ENCODE results near the gene TXNIP.
A peak's percentile ranks its signal among the peaks of the same experiment; 100 is the strongest.

TXNIP gene

DNA sequence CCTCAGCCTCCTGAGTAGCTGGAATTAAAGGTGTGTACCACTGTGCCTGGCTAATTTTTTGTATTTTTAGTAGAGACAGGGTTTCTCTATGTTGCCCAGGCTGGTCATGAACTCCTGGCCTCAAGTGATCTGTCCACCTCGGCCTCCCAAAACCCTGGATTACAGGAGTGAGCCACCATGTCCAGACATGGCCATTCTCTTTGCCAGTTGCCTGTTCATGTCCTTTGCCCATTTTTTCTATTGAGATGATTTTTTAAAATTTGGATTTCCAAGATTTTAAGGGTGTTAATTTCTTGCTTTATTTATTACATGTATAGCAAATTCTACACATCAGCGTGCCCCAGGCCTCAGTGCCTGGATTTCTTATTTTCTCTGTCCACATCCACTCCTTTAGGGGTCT lies 29.1 kb downstream of the TXNIP start:
- TF ChIP-seq, protein P1, sequence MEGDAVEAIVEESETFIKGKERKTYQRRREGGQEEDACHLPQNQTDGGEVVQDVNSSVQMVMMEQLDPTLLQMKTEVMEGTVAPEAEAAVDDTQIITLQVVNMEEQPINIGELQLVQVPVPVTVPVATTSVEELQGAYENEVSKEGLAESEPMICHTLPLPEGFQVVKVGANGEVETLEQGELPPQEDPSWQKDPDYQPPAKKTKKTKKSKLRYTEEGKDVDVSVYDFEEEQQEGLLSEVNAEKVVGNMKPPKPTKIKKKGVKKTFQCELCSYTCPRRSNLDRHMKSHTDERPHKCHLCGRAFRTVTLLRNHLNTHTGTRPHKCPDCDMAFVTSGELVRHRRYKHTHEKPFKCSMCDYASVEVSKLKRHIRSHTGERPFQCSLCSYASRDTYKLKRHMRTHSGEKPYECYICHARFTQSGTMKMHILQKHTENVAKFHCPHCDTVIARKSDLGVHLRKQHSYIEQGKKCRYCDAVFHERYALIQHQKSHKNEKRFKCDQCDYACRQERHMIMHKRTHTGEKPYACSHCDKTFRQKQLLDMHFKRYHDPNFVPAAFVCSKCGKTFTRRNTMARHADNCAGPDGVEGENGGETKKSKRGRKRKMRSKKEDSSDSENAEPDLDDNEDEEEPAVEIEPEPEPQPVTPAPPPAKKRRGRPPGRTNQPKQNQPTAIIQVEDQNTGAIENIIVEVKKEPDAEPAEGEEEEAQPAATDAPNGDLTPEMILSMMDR (IDR thresholded peaks at IDR 0.05; ENCODE audit: control insufficient read depth, extremely low read depth, insufficient read depth) = no peak
- DNase-seq (ENCODE audit: low read depth) = no peak
- no peak overlapping the region for H3K4me3 ChIP-seq (ENCODE audit: low read depth, low read length)

DNA sequence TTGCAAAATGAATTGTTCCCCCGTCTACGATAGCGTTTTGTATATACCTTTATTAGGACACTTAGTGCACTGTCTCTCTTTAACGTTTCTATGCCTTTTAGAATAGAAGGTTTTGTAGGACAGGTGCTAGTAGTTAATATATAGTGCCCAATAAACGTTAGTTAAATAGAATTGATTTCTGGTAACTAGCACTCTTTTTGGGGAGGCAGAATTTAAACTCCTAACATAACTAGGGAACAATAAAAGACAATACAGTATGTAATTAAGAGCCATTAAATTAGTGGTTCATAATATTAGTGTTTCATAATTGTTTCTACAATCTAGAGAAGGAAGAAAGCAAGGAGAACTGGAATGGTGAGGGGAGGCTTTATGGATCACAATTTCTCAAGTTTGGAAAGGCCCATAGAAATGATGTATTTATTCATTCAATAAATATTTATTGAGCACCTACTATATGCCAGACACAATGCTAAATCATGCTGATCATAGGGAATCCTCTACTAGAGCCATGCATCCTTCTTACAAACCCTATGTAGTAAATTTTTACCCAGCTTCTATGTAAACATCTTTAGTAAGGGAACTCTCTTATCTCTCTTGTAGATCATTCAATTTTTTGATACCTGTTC lies 31.1 kb downstream of the TXNIP start:
- TF ChIP-seq, protein P1 (IDR thresholded peaks at IDR 0.05; ENCODE audit: control insufficient read depth, extremely low read depth, insufficient read depth) = no peak
- DNase-seq (ENCODE audit: low read depth) = no peak
- peak overlapping the region; percentile 59 for H3K4me3 ChIP-seq (ENCODE audit: low read depth, low read length)

DNA sequence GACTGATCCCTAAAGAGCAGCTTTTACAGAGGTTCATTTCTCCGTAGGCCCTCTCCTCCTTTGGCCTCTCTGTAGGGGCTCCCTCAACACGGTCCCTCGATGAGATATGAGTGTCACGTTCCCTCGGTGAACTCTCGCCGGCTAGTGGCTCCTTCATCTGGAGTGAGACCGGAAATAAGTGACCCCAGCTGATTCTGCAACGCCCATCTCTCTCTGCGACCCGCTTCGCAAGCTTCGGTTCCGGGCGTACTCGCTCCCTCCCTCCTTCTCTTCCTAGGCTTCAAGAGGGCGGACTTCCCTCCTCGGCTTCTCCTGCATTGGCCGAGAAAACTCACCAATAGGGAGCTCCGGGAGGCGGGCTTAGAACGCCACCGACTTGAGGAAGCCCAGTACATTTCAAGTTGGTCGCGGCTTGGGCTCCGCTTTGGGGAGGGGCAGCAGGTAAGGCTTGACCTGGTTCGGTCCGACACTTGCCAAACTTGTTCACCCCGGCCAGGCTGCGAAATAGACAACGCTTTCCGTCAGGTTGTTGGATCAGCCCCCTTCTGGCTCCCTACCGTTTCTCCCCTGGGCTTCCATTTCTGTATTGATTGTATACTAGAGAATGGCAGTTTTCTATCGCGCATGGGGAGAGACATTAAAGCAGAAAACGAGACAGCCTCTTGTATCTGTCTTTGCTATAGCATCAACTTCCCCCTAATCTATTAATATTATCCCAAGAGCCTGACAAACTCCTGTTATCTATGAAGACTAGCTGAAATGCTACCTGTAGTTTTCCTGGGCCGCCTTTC lies 31.9 kb downstream of the TXNIP start, which contains the start of the genes ANKRD34A and POLR3GL:
Gene ANKRD34A (minus strand): TSS at position 248 of the 791 bp plus-strand sequence. CDS start 2,816 bp downstream, outside the sequence.
Gene POLR3GL (plus strand): TSS at position 363 of the 791 bp plus-strand sequence. CDS start 10,176 bp downstream, outside the sequence.
- peak within 1 kb of the TSS; percentile 59 for H3K4me3 ChIP-seq (ENCODE audit: low read depth, low read length)
- peak; percentile 97 for DNase-seq (ENCODE audit: low read depth)
- TF ChIP-seq, protein P1 (IDR thresholded peaks at IDR 0.05; ENCODE audit: control insufficient read depth, extremely low read depth, insufficient read depth) = no peak

DNA sequence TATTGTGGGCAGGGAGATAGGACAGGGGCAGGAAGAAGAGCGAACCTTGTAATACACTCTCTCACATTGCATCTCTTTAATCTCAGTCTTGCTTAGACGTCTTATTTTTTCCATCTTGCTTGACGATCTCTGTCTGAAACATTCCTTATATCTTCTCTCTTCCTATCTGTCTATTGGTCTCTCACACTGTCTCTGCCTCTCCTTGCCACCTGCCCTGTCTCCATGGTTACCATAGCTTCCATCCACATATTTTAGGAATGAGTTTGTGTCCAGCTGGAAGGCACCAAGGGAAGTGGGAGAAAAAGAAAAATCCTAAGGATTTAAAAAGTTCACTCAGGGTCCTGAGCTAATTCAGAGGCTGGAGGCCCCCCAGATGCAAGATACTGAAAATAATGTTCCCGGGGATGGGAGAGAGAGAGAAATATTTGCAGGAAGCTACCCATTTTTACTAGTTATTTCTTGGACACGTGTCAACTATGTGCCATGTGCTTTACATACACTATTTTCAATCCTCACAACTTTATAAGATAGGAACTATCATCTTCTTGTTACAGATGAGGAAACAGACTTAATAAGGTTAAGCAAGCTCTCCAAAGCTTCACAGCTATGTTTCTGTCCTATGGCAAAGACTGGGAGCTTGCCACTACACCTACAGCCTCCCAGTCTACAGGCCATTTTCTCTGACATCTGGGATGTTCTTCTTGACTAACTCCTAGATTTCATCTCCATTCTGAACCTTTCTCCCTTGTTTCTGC lies 32.9 kb downstream of the TXNIP start:
- no peak for DNase-seq (ENCODE audit: low read depth)

DNA sequence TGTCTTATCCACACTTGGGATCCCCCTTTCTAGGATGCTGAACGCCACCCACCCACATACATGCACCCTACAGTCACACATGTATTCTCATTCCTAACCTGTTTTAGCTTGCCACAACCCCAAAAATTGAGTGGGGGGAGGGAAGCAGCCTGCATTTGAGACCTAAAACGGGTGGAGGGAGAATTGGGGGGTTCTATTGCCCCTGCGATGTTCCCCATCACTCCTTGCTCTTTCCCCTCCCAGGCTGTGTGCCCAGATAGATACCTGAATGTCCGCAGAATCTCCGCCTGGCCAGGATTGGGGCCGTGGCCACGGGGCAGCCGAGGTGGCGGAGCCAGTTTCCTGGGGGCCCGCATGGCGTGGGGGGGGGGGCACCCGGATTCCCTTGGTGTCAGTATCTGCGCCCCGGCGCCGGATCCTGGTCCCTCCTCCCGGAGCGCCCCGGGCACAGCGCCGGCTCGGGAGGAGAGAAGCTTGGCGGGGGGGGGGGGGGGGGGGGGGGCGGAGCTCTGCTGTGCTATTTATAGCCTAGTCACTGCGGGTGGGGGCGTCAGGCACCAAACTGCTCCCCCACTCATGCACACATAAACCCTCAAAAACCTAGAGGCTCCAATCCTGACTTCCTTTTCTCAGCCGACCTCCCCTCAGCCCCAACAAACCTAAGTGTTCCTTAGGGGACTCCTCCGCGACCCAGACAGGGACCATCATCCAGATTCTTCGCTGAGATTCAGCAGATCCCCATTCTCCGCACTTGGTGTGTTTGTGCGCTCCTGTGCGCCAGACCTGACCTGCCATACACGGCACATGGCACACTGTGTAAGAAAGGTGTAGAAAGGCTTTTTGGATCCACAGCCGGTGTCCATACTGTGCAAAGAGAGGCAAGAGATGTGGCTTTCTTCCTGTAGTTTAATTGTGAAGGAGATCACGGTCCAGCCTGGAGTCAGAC lies 33.9 kb downstream of the TXNIP start:
- TF ChIP-seq, protein P1 (IDR thresholded peaks at IDR 0.05; ENCODE audit: control insufficient read depth, extremely low read depth, insufficient read depth) = no peak
- H3K4me3 ChIP-seq (ENCODE audit: low read depth, low read length) = peak overlapping the region; percentile 38
- no peak for DNase-seq (ENCODE audit: low read depth)

More for the DNA sequence above, 32.9 kb downstream of the TXNIP start:
- peak overlapping the region; percentile 59 for H3K4me3 ChIP-seq (ENCODE audit: low read depth, low read length)
- TF ChIP-seq, protein P1 (IDR thresholded peaks at IDR 0.05; ENCODE audit: control insufficient read depth, extremely low read depth, insufficient read depth) = no peak
